HEK293 (cell line): ENCODE measurements around the gene DOCK8.

Source experiments
- RBAK ChIP-seq: fragments of 450-650 bp; formaldehyde crosslinking; IDR thresholded peaks from 2 replicates; pipeline ENCODE4 v1.5.1; 2016; ENCODE audit warnings: missing biosample characterization, missing genetic modification characterization
- SP2 ChIP-seq: fragments of 450-650 bp; formaldehyde crosslinking; IDR thresholded peaks from 2 replicates; pipeline ENCODE4 v1.5.1; 2016; ENCODE audit warnings: missing biosample characterization, missing genetic modification characterization
- TCF7L2 ChIP-seq: IDR thresholded peaks from 2 replicates; pipeline ENCODE4 v1.6.1; 2011; ENCODE audit warnings: low read depth, mild to moderate bottlenecking, inconsistent platforms, low read length, moderate library complexity, borderline replicate concordance
- ZNF155 ChIP-seq: fragments of 450-650 bp; formaldehyde crosslinking; IDR thresholded peaks from 2 replicates; pipeline ENCODE4 v1.5.1; 2016; ENCODE audit warnings: missing biosample characterization, missing genetic modification characterization
- ZNF274 ChIP-seq, 2 experiments: fragments of 200-500 bp in 1 of 2; fragments of 450-650 bp in 1 of 2; sonication (Bioruptor generic) in 1 of 2; formaldehyde crosslinking in 1 of 2; IDR thresholded peaks; 2 replicates each; pipeline versions ENCODE4 v1.5.1 to v1.6.1; 2014 to 2016; ENCODE audit warnings: borderline replicate concordance in 1 of 2, inconsistent platforms in 1 of 2, low read length in 1 of 2, missing biosample characterization in 1 of 2, missing genetic modification characterization in 1 of 2
- ZNF830 ChIP-seq: fragments of 450-650 bp; IDR thresholded peaks from 2 replicates; pipeline ENCODE4 v1.5.0; 2018; ENCODE audit warnings: missing biosample characterization, missing genetic modification characterization, low read depth, mild to moderate bottlenecking, moderate library complexity
- TF ChIP-seq, protein P1 (sequence below): fragments of 450-650 bp; formaldehyde crosslinking; IDR thresholded peaks from 2 replicates; pipeline ENCODE4 v1.5.1; 2016; ENCODE audit warnings: missing biosample characterization, missing genetic modification characterization
- TF ChIP-seq, protein P2 (sequence below): fragments of 450-650 bp; formaldehyde crosslinking; IDR thresholded peaks from 2 replicates; pipeline ENCODE4 v1.5.1; 2016; ENCODE audit warnings: missing biosample characterization, missing genetic modification characterization

DNA sequence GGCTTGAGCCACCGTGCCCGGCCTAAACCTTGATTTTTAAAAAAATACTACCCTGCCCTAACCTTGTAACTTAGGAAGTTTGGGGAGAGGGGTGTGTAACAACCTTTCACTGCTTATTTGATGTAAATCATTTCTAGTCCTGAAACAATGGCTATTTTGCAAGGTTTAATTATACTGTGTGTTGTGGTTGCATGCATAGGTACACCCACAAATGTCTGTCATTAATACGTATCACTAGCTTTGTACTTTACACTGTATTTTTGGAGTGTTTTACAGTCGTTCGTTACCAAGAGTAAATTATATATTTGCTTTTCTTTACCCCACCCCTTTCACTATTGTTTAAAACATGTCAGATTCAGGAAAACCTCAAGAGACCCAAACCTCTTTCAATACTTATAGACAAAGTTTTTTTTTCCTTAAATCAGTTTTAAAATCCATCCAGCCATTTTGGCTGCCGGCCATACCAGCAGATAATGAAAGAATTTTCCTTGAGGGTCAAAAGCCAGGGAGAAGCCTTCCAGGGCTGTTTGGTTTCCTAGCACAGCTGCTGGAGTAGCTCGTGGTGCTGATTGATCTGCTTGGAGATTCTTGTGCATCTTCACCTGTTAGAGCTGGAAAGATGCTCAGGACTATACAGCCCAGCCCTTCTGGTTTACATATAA is 50.7 kb downstream of the DOCK8 start:
- TF ChIP-seq ZNF274 (IDR thresholded peaks at IDR 0.05; ENCODE audit: low read length) (no peak), ZNF274 (tag by site-specific recombination; IDR thresholded peaks at IDR 0.05; ENCODE audit: borderline replicate concordance) (no peak), ZNF155 (no peak), TCF7L2 (no peak), SP2 (tag by site-specific recombination) (no peak), ZNF830 (tag by site-specific recombination) (no peak), RBAK (tag by site-specific recombination) (no peak)
- TF ChIP-seq, protein P1, sequence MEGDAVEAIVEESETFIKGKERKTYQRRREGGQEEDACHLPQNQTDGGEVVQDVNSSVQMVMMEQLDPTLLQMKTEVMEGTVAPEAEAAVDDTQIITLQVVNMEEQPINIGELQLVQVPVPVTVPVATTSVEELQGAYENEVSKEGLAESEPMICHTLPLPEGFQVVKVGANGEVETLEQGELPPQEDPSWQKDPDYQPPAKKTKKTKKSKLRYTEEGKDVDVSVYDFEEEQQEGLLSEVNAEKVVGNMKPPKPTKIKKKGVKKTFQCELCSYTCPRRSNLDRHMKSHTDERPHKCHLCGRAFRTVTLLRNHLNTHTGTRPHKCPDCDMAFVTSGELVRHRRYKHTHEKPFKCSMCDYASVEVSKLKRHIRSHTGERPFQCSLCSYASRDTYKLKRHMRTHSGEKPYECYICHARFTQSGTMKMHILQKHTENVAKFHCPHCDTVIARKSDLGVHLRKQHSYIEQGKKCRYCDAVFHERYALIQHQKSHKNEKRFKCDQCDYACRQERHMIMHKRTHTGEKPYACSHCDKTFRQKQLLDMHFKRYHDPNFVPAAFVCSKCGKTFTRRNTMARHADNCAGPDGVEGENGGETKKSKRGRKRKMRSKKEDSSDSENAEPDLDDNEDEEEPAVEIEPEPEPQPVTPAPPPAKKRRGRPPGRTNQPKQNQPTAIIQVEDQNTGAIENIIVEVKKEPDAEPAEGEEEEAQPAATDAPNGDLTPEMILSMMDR (tag by site-specific recombination): no peak
- TF ChIP-seq, protein P2, sequence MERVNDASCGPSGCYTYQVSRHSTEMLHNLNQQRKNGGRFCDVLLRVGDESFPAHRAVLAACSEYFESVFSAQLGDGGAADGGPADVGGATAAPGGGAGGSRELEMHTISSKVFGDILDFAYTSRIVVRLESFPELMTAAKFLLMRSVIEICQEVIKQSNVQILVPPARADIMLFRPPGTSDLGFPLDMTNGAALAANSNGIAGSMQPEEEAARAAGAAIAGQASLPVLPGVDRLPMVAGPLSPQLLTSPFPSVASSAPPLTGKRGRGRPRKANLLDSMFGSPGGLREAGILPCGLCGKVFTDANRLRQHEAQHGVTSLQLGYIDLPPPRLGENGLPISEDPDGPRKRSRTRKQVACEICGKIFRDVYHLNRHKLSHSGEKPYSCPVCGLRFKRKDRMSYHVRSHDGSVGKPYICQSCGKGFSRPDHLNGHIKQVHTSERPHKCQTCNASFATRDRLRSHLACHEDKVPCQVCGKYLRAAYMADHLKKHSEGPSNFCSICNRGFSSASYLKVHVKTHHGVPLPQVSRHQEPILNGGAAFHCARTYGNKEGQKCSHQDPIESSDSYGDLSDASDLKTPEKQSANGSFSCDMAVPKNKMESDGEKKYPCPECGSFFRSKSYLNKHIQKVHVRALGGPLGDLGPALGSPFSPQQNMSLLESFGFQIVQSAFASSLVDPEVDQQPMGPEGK: no peak
